WTC11 (cell line): ENCODE data around the gene CLPTM1.

Experiments used
- HMGA2 ChIP-seq: fragments of 250-450 bp; sonication (Bioruptor Pico); IDR thresholded peaks from 2 replicates; pipeline ENCODE4 v1.4.0; 2021; ENCODE audit warnings: mild to moderate bottlenecking, moderate library complexity
- JUN ChIP-seq: sonication (generic); formaldehyde crosslinking; IDR thresholded peaks from 2 replicates; pipeline ENCODE4 v1.8.0; 2023; ENCODE audit warnings: mild to moderate bottlenecking, missing genetic modification reagents
- NR2C2 ChIP-seq: sonication (generic); formaldehyde crosslinking; IDR thresholded peaks from 2 replicates; pipeline ENCODE4 v1.8.0; 2022; ENCODE audit warnings: mild to moderate bottlenecking, missing genetic modification reagents
- NR3C1 ChIP-seq: sonication (generic); formaldehyde crosslinking; conservative IDR thresholded peaks from 2 replicates; pipeline ENCODE4 v1.8.1; 2023; ENCODE audit warnings: low read depth, mild to moderate bottlenecking, missing genetic modification reagents
- RELA ChIP-seq: sonication (generic); formaldehyde crosslinking; IDR thresholded peaks from 2 replicates; pipeline ENCODE4 v1.8.1; 2022; ENCODE audit warnings: missing genetic modification reagents, mild to moderate bottlenecking, borderline replicate concordance
- SP1 ChIP-seq: sonication (generic); formaldehyde crosslinking; conservative IDR thresholded peaks from 2 replicates; pipeline ENCODE4 v1.8.1; 2022; ENCODE audit warnings: missing genetic modification reagents
- TCF7 ChIP-seq: sonication (generic); formaldehyde crosslinking; IDR thresholded peaks from 2 replicates; pipeline ENCODE4 v1.8.0; 2022; ENCODE audit warnings: mild to moderate bottlenecking, low read depth, missing genetic modification reagents, moderate library complexity
- ZNF263 ChIP-seq: sonication (generic); formaldehyde crosslinking; IDR thresholded peaks from 2 replicates; pipeline ENCODE4 v1.8.1; 2022; ENCODE audit warnings: low read depth, mild to moderate bottlenecking, moderate library complexity, missing genetic modification reagents
- ZNF317 ChIP-seq: sonication (generic); formaldehyde crosslinking; IDR thresholded peaks from 2 replicates; pipeline ENCODE4 v1.8.1; 2023; ENCODE audit warnings: low read depth, mild to moderate bottlenecking, moderate library complexity, missing genetic modification reagents, borderline replicate concordance
- TF ChIP-seq, protein P1 (sequence below): fragments of 200-600 bp; IDR thresholded peaks from 2 replicates; pipeline ENCODE4 v1.8.0; 2022; ENCODE audit warnings: antibody characterized with exemption
- TF ChIP-seq, protein P2 (sequence below): sonication (generic); formaldehyde crosslinking; IDR thresholded peaks from 2 replicates; pipeline ENCODE4 v1.8.1; 2023; ENCODE audit warnings: mild to moderate bottlenecking, missing genetic modification reagents, moderate library complexity
- TF ChIP-seq, protein P3 (sequence below): sonication (generic); formaldehyde crosslinking; IDR thresholded peaks from 2 replicates; pipeline ENCODE4 v1.8.1; 2023; ENCODE audit warnings: mild to moderate bottlenecking, missing genetic modification reagents, moderate library complexity
- TF ChIP-seq, protein P4 (sequence below): sonication (generic); formaldehyde crosslinking; IDR thresholded peaks from 2 replicates; pipeline ENCODE4 v1.8.0; 2022; ENCODE audit warnings: mild to moderate bottlenecking, missing genetic modification reagents

DNA sequence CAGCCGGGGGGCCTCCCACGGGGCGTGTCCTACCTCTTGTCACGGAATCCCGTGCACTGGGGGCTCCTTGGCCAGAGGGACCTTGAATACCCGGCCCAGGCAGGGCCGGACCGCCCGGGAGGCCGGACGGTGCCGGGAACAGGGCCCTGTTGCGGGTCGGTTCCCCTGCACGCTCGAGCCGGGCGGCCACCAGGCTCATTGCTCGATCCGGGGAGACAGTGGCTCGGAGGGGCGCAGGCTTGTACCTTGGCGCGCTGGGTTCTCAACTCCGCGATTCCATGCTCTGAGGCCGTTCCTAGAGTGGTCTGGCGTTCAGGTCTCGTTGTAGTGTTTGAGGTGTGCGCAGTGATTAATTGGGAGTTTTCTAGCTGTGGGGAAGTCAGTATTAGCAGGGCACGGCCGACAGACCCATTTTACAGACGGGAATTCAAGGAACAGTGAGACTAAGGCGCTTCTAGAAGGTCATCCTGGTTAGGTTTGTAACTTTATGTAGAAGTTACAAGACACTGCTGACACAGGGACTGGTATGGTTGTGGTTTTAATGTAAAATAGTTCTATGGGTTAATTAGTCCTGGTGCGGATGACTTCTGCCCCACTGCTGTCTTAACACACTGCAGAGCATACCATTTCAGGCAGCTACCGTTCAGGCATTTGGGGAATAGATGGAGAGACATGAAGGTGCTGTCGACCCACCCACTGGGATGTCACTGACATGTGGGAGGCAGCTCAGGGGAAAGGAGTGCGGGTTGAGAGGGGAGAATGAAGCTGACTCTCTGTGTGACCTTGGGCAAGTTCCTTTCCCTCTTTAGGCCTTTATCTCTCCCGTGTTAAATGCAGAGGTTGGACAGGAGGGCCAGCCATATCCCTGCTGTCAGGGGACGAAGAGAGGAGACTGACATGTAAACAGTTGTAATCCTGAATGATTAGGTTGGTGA lies 592 bp downstream of the CLPTM1 start:
- TF ChIP-seq, protein P1, sequence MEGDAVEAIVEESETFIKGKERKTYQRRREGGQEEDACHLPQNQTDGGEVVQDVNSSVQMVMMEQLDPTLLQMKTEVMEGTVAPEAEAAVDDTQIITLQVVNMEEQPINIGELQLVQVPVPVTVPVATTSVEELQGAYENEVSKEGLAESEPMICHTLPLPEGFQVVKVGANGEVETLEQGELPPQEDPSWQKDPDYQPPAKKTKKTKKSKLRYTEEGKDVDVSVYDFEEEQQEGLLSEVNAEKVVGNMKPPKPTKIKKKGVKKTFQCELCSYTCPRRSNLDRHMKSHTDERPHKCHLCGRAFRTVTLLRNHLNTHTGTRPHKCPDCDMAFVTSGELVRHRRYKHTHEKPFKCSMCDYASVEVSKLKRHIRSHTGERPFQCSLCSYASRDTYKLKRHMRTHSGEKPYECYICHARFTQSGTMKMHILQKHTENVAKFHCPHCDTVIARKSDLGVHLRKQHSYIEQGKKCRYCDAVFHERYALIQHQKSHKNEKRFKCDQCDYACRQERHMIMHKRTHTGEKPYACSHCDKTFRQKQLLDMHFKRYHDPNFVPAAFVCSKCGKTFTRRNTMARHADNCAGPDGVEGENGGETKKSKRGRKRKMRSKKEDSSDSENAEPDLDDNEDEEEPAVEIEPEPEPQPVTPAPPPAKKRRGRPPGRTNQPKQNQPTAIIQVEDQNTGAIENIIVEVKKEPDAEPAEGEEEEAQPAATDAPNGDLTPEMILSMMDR, result no peak
- TF ChIP-seq JUN, result no peak
- TF ChIP-seq, protein P2, sequence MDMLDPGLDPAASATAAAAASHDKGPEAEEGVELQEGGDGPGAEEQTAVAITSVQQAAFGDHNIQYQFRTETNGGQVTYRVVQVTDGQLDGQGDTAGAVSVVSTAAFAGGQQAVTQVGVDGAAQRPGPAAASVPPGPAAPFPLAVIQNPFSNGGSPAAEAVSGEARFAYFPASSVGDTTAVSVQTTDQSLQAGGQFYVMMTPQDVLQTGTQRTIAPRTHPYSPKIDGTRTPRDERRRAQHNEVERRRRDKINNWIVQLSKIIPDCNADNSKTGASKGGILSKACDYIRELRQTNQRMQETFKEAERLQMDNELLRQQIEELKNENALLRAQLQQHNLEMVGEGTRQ, result no peak
- no peak for TF ChIP-seq SP1 (CRISPR knock-in tag)
- no peak for TF ChIP-seq ZNF317 (CRISPR knock-in tag)
- no peak for TF ChIP-seq NR3C1 (CRISPR knock-in tag)
- TF ChIP-seq, protein P3, sequence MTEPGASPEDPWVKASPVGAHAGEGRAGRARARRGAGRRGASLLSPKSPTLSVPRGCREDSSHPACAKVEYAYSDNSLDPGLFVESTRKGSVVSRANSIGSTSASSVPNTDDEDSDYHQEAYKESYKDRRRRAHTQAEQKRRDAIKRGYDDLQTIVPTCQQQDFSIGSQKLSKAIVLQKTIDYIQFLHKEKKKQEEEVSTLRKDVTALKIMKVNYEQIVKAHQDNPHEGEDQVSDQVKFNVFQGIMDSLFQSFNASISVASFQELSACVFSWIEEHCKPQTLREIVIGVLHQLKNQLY, result no peak
- TF ChIP-seq NR2C2 (CRISPR knock-in tag), result no peak
- 0 out of 2 replicates have a peak, but pooled peaks have one; percentile 43 for TF ChIP-seq RELA (CRISPR knock-in tag)
- no peak for TF ChIP-seq HMGA2
- TF ChIP-seq, protein P4, sequence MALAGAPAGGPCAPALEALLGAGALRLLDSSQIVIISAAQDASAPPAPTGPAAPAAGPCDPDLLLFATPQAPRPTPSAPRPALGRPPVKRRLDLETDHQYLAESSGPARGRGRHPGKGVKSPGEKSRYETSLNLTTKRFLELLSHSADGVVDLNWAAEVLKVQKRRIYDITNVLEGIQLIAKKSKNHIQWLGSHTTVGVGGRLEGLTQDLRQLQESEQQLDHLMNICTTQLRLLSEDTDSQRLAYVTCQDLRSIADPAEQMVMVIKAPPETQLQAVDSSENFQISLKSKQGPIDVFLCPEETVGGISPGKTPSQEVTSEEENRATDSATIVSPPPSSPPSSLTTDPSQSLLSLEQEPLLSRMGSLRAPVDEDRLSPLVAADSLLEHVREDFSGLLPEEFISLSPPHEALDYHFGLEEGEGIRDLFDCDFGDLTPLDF, result no peak
- no peak for TF ChIP-seq ZNF263
- no peak for TF ChIP-seq TCF7 (CRISPR knock-in tag)
